ENCODE results near the gene ALPK1. TPM values are rescaled to one million over a fixed set of nuclear protein-coding genes. Genes with fewer than 3 reads are reported as not detected.

ALPK1 gene
- total RNA-seq, 2 experiments from 2014 or later: 33.7 to 51.1 TPM

DNA sequence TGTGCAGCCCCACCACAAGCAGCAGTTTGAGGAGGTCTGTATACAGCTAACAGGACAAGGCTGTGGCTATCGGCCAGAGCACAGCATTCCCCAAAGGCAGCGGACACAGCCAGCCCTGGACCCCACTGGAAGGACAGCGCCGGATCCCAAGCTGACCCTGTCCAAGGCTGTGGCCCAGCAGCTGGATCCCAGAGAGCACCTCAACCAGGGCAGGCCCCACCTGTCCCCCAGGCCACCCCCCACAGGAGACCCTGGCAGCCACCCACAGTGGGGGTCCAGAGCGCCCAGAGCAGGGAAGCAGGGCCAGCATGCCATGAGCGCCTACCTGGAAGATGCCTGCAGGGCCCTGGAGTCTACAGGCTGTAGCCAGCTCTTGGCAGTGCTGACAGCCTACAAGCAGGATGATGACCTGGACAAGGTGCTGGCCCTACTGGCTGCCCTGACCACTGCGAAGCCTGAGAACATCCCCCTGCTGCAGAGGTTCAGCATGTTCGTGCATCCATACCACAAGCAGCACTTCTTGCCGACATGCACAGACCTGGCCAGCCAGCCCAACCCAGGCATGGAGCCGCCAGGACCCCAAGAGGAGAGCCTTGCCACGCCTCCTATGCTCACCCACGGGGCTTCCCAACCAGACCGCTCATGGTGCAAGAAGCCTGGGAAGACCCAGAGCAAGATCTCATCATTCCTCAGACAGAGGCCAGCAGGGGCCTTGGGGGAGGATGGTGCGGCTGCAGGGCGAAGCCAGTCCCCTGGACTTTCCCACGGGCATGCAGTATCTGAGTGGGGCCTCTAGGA lies 62.0 kb downstream of the ALPK1 start:
- Histone ChIP-seq H4K20me1 (ENCODE audit: insufficient read depth, low read length) (no peaks in the 10 kb centered on the region), H3K36me3 (ENCODE audit: insufficient read depth, low read length) (no peaks in the 10 kb centered on the region; the same call in 1 of the 2 replicates), H3K9me3 (ENCODE audit: low read length) (no peaks in the 10 kb centered on the region), H3K4me3 (ENCODE audit: low read depth, low read length, poor library complexity, severe bottlenecking) (no peak overlapping the region), H3K9me2 (ENCODE audit: insufficient read depth, low read length) (no peaks in the 10 kb centered on the region), H3K4me1 (ENCODE audit: insufficient read depth, low read length, poor library complexity, severe bottlenecking) (peaks cover 12% of the 10 kb centered on the region), H3K4me2 (ENCODE audit: low read length) (no peak overlapping the region), H3K79me2 (ENCODE audit: insufficient read depth, low read depth, low read length) (no peaks in the 10 kb centered on the region), H3K27ac (ENCODE audit: low read depth, low read length, poor library complexity, severe bottlenecking) (no peak overlapping the region), H2AFZ (ENCODE audit: low read length) (no peak overlapping the region)
- BruUV-seq (replicated peaks): no TSS peak
- no peak for DNase-seq (ENCODE audit: low spot score)
- TF ChIP-seq, protein P1, sequence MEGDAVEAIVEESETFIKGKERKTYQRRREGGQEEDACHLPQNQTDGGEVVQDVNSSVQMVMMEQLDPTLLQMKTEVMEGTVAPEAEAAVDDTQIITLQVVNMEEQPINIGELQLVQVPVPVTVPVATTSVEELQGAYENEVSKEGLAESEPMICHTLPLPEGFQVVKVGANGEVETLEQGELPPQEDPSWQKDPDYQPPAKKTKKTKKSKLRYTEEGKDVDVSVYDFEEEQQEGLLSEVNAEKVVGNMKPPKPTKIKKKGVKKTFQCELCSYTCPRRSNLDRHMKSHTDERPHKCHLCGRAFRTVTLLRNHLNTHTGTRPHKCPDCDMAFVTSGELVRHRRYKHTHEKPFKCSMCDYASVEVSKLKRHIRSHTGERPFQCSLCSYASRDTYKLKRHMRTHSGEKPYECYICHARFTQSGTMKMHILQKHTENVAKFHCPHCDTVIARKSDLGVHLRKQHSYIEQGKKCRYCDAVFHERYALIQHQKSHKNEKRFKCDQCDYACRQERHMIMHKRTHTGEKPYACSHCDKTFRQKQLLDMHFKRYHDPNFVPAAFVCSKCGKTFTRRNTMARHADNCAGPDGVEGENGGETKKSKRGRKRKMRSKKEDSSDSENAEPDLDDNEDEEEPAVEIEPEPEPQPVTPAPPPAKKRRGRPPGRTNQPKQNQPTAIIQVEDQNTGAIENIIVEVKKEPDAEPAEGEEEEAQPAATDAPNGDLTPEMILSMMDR (conservative IDR thresholded peaks at IDR 0.05; ENCODE audit: low read length): no peak
- TF ChIP-seq EZH2phosphoT487 (IDR thresholded peaks at IDR 0.05; ENCODE audit: borderline replicate concordance, low read depth, low read length): no peak
- intact Hi-C loops (cut with micrococcal nuclease; ENCODE audit: unreplicated experiment): no loop called here
- CTCF ChIA-PET (ENCODE audit: unreplicated experiment): no interaction called here
- POLR2A ChIA-PET: no interaction called here

DNA sequence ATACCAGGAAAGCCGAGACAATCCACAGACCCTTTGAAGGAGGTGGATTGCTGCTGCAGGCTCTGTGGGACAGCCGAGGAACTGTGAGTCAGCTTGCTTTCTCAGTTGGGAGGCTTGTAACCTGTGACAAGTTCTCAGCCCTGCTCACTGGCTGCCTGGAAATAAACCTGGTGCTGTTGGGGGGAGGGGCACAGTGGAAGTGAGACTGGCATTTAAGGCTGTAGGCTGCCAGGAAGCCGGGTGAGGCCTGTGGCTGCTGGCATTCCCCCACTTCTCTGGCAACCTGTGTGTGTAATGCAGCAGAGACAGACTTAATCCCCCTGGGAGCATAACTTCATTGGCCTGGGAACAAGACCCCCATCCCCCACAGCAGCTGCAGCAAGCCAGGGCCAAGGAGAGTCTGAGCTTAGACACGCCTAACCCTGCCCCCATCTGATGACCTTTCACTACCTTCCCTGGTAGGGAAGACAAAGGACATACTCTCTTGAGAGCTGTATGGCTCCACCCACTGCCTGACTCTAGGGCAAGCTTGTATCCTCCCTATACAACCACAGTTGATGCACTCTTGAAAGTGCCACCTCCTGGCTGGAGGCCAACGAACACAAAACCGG lies 64.1 kb downstream of the ALPK1 start:
- ChIA-PET POLR2A (no interaction called here), CTCF (ENCODE audit: unreplicated experiment) (no interaction called here)
- Histone ChIP-seq H3K4me2 (ENCODE audit: low read length) (peak overlapping the region; percentile 36; the same call in 1 of the 2 replicates), H3K36me3 (ENCODE audit: insufficient read depth, low read length) (no peaks in the 10 kb centered on the region; the same call in 1 of the 2 replicates), H3K9me2 (ENCODE audit: insufficient read depth, low read length) (no peaks in the 10 kb centered on the region), H4K20me1 (ENCODE audit: insufficient read depth, low read length) (no peaks in the 10 kb centered on the region), H3K9me3 (ENCODE audit: low read length) (no peaks in the 10 kb centered on the region), H3K4me3 (ENCODE audit: low read depth, low read length, poor library complexity, severe bottlenecking) (peak overlapping the region; percentile 26), H2AFZ (ENCODE audit: low read length) (no peak overlapping the region), H3K79me2 (ENCODE audit: insufficient read depth, low read depth, low read length) (no peaks in the 10 kb centered on the region), H3K4me1 (ENCODE audit: insufficient read depth, low read length, poor library complexity, severe bottlenecking) (peaks cover 12% of the 10 kb centered on the region), H3K27ac (ENCODE audit: low read depth, low read length, poor library complexity, severe bottlenecking) (peak overlapping the region; percentile 19)
- DNase-seq (ENCODE audit: low spot score): peak; percentile 61
- TF ChIP-seq EZH2phosphoT487 (IDR thresholded peaks at IDR 0.05; ENCODE audit: borderline replicate concordance, low read depth, low read length): no peak
- TF ChIP-seq, protein P1 (conservative IDR thresholded peaks at IDR 0.05; ENCODE audit: low read length): peak; percentile 28; the same call in 1 of the 2 replicates
- BruUV-seq (replicated peaks): no TSS peak
- intact Hi-C loops (cut with micrococcal nuclease; ENCODE audit: unreplicated experiment): no loop called here

DNA sequence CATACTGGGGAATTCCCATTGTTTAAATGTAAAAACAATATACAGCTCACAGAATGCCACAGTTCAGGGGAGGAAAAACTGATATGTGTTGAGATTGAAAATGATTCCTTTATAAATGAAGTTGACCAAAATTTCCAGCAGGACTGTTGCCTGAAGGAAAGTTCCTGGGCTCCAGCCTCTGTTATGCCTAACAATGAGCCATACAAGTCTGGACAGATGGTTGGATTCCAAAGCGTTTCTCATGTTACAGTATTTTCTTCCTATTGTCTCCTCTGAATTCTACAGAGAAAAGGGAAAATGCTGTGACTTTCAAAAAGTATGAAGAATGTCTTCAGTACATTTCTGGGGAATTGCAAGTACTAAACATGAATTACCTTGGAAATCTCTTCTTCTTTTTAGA lies 73.3 kb downstream of the ALPK1 start:
- no peaks in the 10 kb centered on the region for H3K9me2 ChIP-seq (ENCODE audit: insufficient read depth, low read length)
- no peak for DNase-seq (ENCODE audit: low spot score)
- H3K79me2 ChIP-seq (ENCODE audit: insufficient read depth, low read depth, low read length): no peaks in the 10 kb centered on the region
- intact Hi-C loops (cut with micrococcal nuclease; ENCODE audit: unreplicated experiment): no loop called here
- no TSS peak for BruUV-seq (replicated peaks)
- H3K4me1 ChIP-seq (ENCODE audit: insufficient read depth, low read length, poor library complexity, severe bottlenecking): no peaks in the 10 kb centered on the region
- H4K20me1 ChIP-seq (ENCODE audit: insufficient read depth, low read length): no peaks in the 10 kb centered on the region
- no peak for TF ChIP-seq EZH2phosphoT487 (IDR thresholded peaks at IDR 0.05; ENCODE audit: borderline replicate concordance, low read depth, low read length)
- TF ChIP-seq, protein P1 (conservative IDR thresholded peaks at IDR 0.05; ENCODE audit: low read length): no peak
- CTCF ChIA-PET (ENCODE audit: unreplicated experiment): no interaction called here
- no peak overlapping the region for H2AFZ ChIP-seq (ENCODE audit: low read length)
- no peaks in the 10 kb centered on the region for H3K9me3 ChIP-seq (ENCODE audit: low read length)
- no peak overlapping the region for H3K27ac ChIP-seq (ENCODE audit: low read depth, low read length, poor library complexity, severe bottlenecking)
- H3K4me2 ChIP-seq (ENCODE audit: low read length): no peak overlapping the region
- no peaks in the 10 kb centered on the region for H3K36me3 ChIP-seq (ENCODE audit: insufficient read depth, low read length)
- POLR2A ChIA-PET: interaction anchor here (1.0 to 1.8 kb wide), 3 partner anchors 18 to 163 kb away, joined by 3 to 4 read pairs (median 4); partner anchors contain the start of gene NEUROG2
- no peak overlapping the region for H3K4me3 ChIP-seq (ENCODE audit: low read depth, low read length, poor library complexity, severe bottlenecking)
